WTC11 (cell line): ENCODE measurements around the gene NLGN3. TPM values are rescaled to one million over a fixed set of nuclear protein-coding genes. Genes with fewer than 3 reads are reported as not detected.
A peak's percentile ranks its signal among the peaks of the same experiment; 100 is the strongest.

Experiments
- ATAC-seq: fragments of 200-7000 bp; cut with Tn5 transposase; 2 replicates; pipeline ENCODE4 v1.10.0; 2021; ENCODE audit warnings: mild to moderate bottlenecking, moderate library complexity
- CTCF ChIA-PET: fragments of 300-600 bp; sonication (Branson Sonifier 250); formaldehyde crosslinking; loops from one replicate; lab custom pipeline; 2021; ENCODE audit warnings: antibody characterized with exemption; lab: Charles Lee
- POLR2A ChIA-PET: fragments of 350-600 bp; sonication (Branson Sonifier 250); formaldehyde crosslinking; loops from one replicate; lab custom pipeline; 2021; ENCODE audit warnings: antibody characterized with exemption; lab: Charles Lee
- DNase-seq: peaks from one replicate; pipeline ENCODE4 v3.0.0; 2021; ENCODE audit warnings: low spot score
- H3K27ac Mint-ChIP-seq: 2 replicates; pipeline ENCODE4 v1.8.0; 2021; ENCODE audit warnings: mixed read lengths
- H3K27me3 Mint-ChIP-seq: 2 replicates; pipeline ENCODE4 v1.8.0; 2021; ENCODE audit warnings: low read depth, mild to moderate bottlenecking, moderate library complexity, mixed read lengths
- H3K36me3 Mint-ChIP-seq: 2 replicates; pipeline ENCODE4 v1.8.0; 2021; ENCODE audit warnings: mixed read lengths
- H3K4me1 Mint-ChIP-seq: 2 replicates; pipeline ENCODE4 v1.8.0; 2022; ENCODE audit warnings: mixed read lengths
- H3K4me3 Mint-ChIP-seq: 2 replicates; pipeline ENCODE4 v1.8.0; 2021; ENCODE audit warnings: mild to moderate bottlenecking, moderate library complexity, mixed read lengths
- H3K9me3 Mint-ChIP-seq: 2 replicates; pipeline ENCODE4 v1.8.0; 2021; ENCODE audit warnings: mixed read lengths
- AR ChIP-seq: fragments of 250-450 bp; sonication (Bioruptor Pico); IDR thresholded peaks from 2 replicates; pipeline ENCODE4 v1.9.0; 2021; ENCODE audit warnings: mild to moderate bottlenecking
- CREM ChIP-seq: sonication (generic); formaldehyde crosslinking; IDR thresholded peaks from 2 replicates; pipeline ENCODE4 v1.8.1; 2022; ENCODE audit warnings: mild to moderate bottlenecking, missing genetic modification reagents, moderate library complexity
- E2F1 ChIP-seq: sonication (generic); formaldehyde crosslinking; IDR thresholded peaks from 2 replicates; pipeline ENCODE4 v1.8.0; 2022; ENCODE audit warnings: mild to moderate bottlenecking, missing genetic modification reagents
- ELF4 ChIP-seq: sonication (generic); formaldehyde crosslinking; IDR thresholded peaks from 2 replicates; pipeline ENCODE4 v1.8.1; 2022; ENCODE audit warnings: low read depth, mild to moderate bottlenecking, moderate library complexity, missing genetic modification reagents
- ERG ChIP-seq: fragments of 250-450 bp; sonication (Bioruptor Pico); IDR thresholded peaks from 2 replicates; pipeline ENCODE4 v1.8.0; 2021; ENCODE audit warnings: mild to moderate bottlenecking
- FOXK1 ChIP-seq: sonication (generic); formaldehyde crosslinking; IDR thresholded peaks from 2 replicates; pipeline ENCODE4 v1.8.0; 2022; ENCODE audit warnings: mild to moderate bottlenecking, moderate library complexity, missing genetic modification reagents
- GRHL2 ChIP-seq: fragments of 250-450 bp; sonication (Bioruptor Pico); IDR thresholded peaks from 2 replicates; pipeline ENCODE4 v1.8.0; 2022; ENCODE audit warnings: mild to moderate bottlenecking, moderate library complexity; ENCODE audit not compliant: insufficient replicate concordance, severe bottlenecking
- IRF2 ChIP-seq: sonication (generic); formaldehyde crosslinking; IDR thresholded peaks from 2 replicates; pipeline ENCODE4 v1.8.0; 2022; ENCODE audit warnings: low read depth, missing genetic modification reagents, borderline replicate concordance
- MLX ChIP-seq: sonication (generic); formaldehyde crosslinking; IDR thresholded peaks from 2 replicates; pipeline ENCODE4 v1.8.1; 2023; ENCODE audit warnings: mild to moderate bottlenecking, missing genetic modification reagents, moderate library complexity
- NFYB ChIP-seq: sonication (generic); formaldehyde crosslinking; conservative IDR thresholded peaks from 2 replicates; pipeline ENCODE4 v1.8.0; 2022; ENCODE audit warnings: low read depth, missing genetic modification reagents
- NR2C2 ChIP-seq: sonication (generic); formaldehyde crosslinking; IDR thresholded peaks from 2 replicates; pipeline ENCODE4 v1.8.0; 2022; ENCODE audit warnings: mild to moderate bottlenecking, missing genetic modification reagents
- RELA ChIP-seq: sonication (generic); formaldehyde crosslinking; IDR thresholded peaks from 2 replicates; pipeline ENCODE4 v1.8.1; 2022; ENCODE audit warnings: missing genetic modification reagents, mild to moderate bottlenecking, borderline replicate concordance
- SMAD3 ChIP-seq: sonication (generic); formaldehyde crosslinking; IDR thresholded peaks from 2 replicates; pipeline ENCODE4 v1.8.0; 2022; ENCODE audit warnings: missing genetic modification reagents, mild to moderate bottlenecking, borderline replicate concordance
- SMAD4 ChIP-seq: sonication (generic); formaldehyde crosslinking; IDR thresholded peaks from 2 replicates; pipeline ENCODE4 v1.8.0; 2022; ENCODE audit warnings: mild to moderate bottlenecking, missing genetic modification reagents
- TCF7 ChIP-seq: sonication (generic); formaldehyde crosslinking; IDR thresholded peaks from 2 replicates; pipeline ENCODE4 v1.8.0; 2022; ENCODE audit warnings: mild to moderate bottlenecking, low read depth, missing genetic modification reagents, moderate library complexity
- TEAD1 ChIP-seq: sonication (generic); formaldehyde crosslinking; IDR thresholded peaks from 2 replicates; pipeline ENCODE4 v1.8.0; 2022; ENCODE audit warnings: mild to moderate bottlenecking, missing genetic modification reagents
- TEAD4 ChIP-seq: sonication (generic); formaldehyde crosslinking; IDR thresholded peaks from 2 replicates; pipeline ENCODE4 v1.8.0; 2022; ENCODE audit warnings: mild to moderate bottlenecking, missing genetic modification reagents
- ZMAT4 ChIP-seq: fragments of 250-450 bp; sonication (Bioruptor Pico); IDR thresholded peaks from 2 replicates; pipeline ENCODE4 v1.9.0; 2021; ENCODE audit warnings: mild to moderate bottlenecking
- ZNF121 ChIP-seq: sonication (generic); formaldehyde crosslinking; IDR thresholded peaks from 2 replicates; pipeline ENCODE4 v1.8.0; 2023; ENCODE audit warnings: missing genetic modification reagents
- ZNF219 ChIP-seq: sonication (generic); formaldehyde crosslinking; IDR thresholded peaks from 2 replicates; pipeline ENCODE4 v1.8.0; 2023; ENCODE audit warnings: missing genetic modification reagents, mild to moderate bottlenecking, borderline replicate concordance
- ZNF232 ChIP-seq: sonication (generic); formaldehyde crosslinking; IDR thresholded peaks from 2 replicates; pipeline ENCODE4 v1.8.0; 2022; ENCODE audit warnings: mild to moderate bottlenecking, missing genetic modification reagents
- ZNF263 ChIP-seq: sonication (generic); formaldehyde crosslinking; IDR thresholded peaks from 2 replicates; pipeline ENCODE4 v1.8.1; 2022; ENCODE audit warnings: low read depth, mild to moderate bottlenecking, moderate library complexity, missing genetic modification reagents
- ZNF281 ChIP-seq: sonication (generic); formaldehyde crosslinking; IDR thresholded peaks from 2 replicates; pipeline ENCODE4 v1.8.0; 2023; ENCODE audit warnings: mild to moderate bottlenecking, missing genetic modification reagents
- ZNF317 ChIP-seq: sonication (generic); formaldehyde crosslinking; IDR thresholded peaks from 2 replicates; pipeline ENCODE4 v1.8.1; 2023; ENCODE audit warnings: low read depth, mild to moderate bottlenecking, moderate library complexity, missing genetic modification reagents, borderline replicate concordance
- ZNF671 ChIP-seq: fragments of 250-450 bp; sonication (Bioruptor Pico); IDR thresholded peaks from 2 replicates; pipeline ENCODE4 v1.8.0; 2021; ENCODE audit warnings: mild to moderate bottlenecking
- total RNA-seq: library from RNA; stranded (reverse); gene quantifications from 3 replicates; pipeline ENCODE4 v1.2.3, GENCODE V29; 2021

Gene NLGN3
- total RNA-seq, 1 experiment from 2014 or later, result 10.8 TPM

GRCh38 chrX:71170660-71171059, 26.0 kb downstream of the NLGN3 start:
- no peak for DNase-seq
- Mint-ChIP-seq H3K27ac (no peak overlapping the region), H3K9me3 (peaks cover 4% of the 10 kb centered on the region; the same call in 1 of the 2 replicates), H3K4me3 (no peak overlapping the region), H3K27me3 (no peaks in the 10 kb centered on the region), H3K36me3 (peaks cover 3% of the 10 kb centered on the region; the same call in 1 of the 2 replicates), H3K4me1 (peaks cover 13% of the 10 kb centered on the region)
- TF ChIP-seq ZNF281, result no peak
- no peak for TF ChIP-seq FOXK1 (CRISPR knock-in tag)
- TF ChIP-seq NR2C2 (CRISPR knock-in tag), result no peak
- TF ChIP-seq SMAD3 (CRISPR knock-in tag), result no peak
- no peak for TF ChIP-seq TEAD4 (CRISPR knock-in tag)
- ChIA-PET POLR2A (no interaction called here), CTCF (no interaction called here)
- peak; percentile 69 for ATAC-seq

GRCh38 chrX:71171110-71171801, 26.6 kb downstream of the NLGN3 start:
- H3K27me3 Mint-ChIP-seq, result no peaks in the 10 kb centered on the region
- DNase-seq, result no peak
- peaks cover 4% of the 10 kb centered on the region; the same call in 1 of the 2 replicates for H3K9me3 Mint-ChIP-seq
- H3K4me1 Mint-ChIP-seq, result peaks cover 13% of the 10 kb centered on the region
- H3K27ac Mint-ChIP-seq, result peak overlapping the region; percentile 95
- ATAC-seq, result peak; percentile 76
- peaks cover 3% of the 10 kb centered on the region; the same call in 1 of the 2 replicates for H3K36me3 Mint-ChIP-seq
- H3K4me3 Mint-ChIP-seq, result no peak overlapping the region
- no peak for TF ChIP-seq ZNF671 (CRISPR knock-in tag)
- no peak for TF ChIP-seq E2F1 (CRISPR knock-in tag)
- no peak for TF ChIP-seq ZNF263 (CRISPR knock-in tag)
- TF ChIP-seq CREM, result no peak
- no peak for TF ChIP-seq RELA
- TF ChIP-seq ZNF121 (CRISPR knock-in tag), result no peak
- no peak for TF ChIP-seq AR (CRISPR knock-in tag)
- no peak for TF ChIP-seq ERG (CRISPR knock-in tag)
- no peak for TF ChIP-seq ZNF219 (CRISPR knock-in tag)
- no peak for TF ChIP-seq TCF7 (CRISPR knock-in tag)
- TF ChIP-seq TEAD1 (CRISPR knock-in tag), result no peak
- no peak for TF ChIP-seq ZNF317 (CRISPR knock-in tag)
- no peak for TF ChIP-seq GRHL2
- no peak for TF ChIP-seq MLX (CRISPR knock-in tag)
- no peak for TF ChIP-seq ZNF232 (CRISPR knock-in tag)
- TF ChIP-seq ZMAT4 (CRISPR knock-in tag), result no peak
- TF ChIP-seq ELF4 (CRISPR knock-in tag), result no peak
- no peak for TF ChIP-seq IRF2 (CRISPR knock-in tag)
- TF ChIP-seq NFYB, result no peak
- TF ChIP-seq SMAD4 (CRISPR knock-in tag), result no peak
- ChIA-PET POLR2A (no interaction called here), CTCF (no interaction called here)
